Measurements from ENCODE around the gene MORC1.

Gene MORC1

DNA sequence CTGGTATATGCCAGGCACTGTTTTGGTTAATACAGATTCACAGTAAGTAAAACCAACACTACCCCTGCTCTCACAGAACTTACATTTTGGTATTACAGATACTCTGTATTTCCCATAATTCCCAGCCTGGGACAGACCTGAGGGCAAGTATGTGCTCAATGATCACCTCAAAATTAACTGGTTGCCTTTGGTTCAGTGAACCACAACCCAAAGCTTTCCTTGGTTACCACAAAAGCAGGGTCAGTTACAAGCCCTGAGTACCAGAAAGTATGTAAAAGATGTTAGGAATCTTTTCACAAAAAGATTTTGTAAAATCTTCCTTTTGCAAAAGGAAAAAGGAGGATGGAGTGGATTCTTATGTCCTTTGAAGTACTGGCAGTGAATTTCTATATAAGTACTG lies 92.0 kb downstream of the MORC1 start:
- no peak for DNase-seq

DNA sequence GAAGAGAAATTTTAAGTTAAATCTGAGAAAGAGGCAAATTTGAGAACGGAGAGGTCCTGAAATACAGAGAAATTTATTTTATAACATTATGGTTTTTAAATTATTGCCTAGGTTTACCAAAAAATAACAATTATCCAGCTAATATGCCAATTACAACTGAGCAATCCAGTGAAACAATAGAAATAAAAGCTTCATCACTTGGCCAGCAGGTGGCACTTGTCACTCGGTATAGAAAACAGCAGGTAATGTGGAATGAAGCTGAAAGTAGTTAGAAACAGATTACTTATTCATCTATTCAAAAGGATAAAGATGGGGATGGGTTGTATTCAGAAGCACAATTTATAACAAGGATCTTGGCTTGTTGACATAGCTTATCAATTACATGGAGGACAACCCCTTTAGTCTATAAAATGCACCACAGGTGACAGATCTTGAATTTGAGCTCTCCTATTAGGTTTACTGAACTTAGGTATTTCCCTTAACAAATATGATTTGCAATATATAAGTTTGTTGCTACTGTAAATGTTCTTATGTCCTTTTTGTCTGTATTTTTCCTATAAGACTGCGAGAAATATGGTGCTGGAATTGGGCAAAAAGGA lies 94.2 kb downstream of the MORC1 start:
- peak; percentile 14 for DNase-seq

DNA sequence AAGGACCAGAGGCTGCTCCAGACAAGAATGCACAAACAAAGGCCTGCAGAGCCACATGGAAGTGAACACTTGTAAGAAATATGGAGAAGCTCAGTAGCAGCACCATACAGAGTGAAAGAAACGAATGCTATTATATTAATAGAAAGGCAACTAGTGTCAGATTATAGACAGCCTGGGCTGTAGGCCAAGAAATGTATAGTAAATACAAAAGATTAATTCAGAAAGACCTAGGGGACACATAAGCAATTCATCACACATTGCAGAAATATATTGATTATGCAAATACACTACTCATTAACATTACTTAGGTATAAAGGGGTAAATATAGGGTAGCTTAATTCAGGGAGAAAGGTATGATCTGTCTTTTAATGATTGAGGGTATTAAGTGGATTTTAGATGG lies 94.8 kb downstream of the MORC1 start:
- no peak for DNase-seq

GRCh38 chr3:109021556-109021955 lies 96.4 kb downstream of the MORC1 start:
- no peak for DNase-seq

GRCh38 chr3:109018828-109019227 lies 99.1 kb downstream of the MORC1 start:
- no peak for DNase-seq

GRCh38 chr3:109005443-109005842 lies 112.5 kb downstream of the MORC1 start:
- no peak for DNase-seq

DNA sequence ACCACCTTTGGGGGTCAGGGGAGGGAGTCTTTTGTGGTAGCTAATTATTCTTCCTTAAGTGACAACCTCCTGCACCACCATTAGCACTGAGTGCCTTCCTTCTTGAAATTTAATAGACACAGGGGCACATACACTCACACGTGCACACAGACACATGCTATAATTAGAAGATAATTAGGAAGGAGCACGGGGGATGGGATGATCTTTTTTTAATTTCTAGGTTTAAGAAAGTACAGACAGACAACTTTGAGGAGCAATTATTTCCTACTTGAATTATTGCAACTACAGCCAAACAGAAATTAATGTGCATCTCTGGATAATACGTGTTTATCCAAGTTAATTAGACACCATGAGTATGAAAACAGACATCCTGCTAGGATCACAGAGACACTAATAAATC lies 119.5 kb downstream of the MORC1 start:
- DNase-seq = no peak

GRCh38 chr3:108985844-108986243 lies 132.1 kb downstream of the MORC1 start:
- DNase-seq = no peak

GRCh38 chr3:108983051-108983450 lies 134.9 kb downstream of the MORC1 start:
- DNase-seq = no peak

DNA sequence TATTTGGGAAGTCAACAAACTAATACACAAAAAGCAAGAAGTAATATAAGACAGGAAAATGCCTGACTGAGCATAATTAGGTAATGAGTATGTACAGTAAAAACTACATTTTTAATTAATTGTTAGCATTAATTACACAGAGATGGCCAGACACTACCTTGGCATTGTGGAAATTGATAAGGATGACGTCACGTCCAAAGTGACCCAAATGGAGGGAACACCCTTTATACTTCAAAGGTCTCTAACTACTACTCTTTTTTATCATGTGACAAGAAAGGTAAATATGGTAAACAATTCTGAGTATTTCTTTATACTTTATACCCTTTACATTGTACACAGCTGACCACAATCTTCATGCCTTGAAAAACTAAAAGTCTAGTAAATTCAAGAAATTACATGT lies 141.9 kb downstream of the MORC1 start:
- DNase-seq = no peak

- no peak for DNase-seq
Observed at GRCh38 chr3:108973019-108973418, 144.9 kb downstream of the MORC1 start.

DNA sequence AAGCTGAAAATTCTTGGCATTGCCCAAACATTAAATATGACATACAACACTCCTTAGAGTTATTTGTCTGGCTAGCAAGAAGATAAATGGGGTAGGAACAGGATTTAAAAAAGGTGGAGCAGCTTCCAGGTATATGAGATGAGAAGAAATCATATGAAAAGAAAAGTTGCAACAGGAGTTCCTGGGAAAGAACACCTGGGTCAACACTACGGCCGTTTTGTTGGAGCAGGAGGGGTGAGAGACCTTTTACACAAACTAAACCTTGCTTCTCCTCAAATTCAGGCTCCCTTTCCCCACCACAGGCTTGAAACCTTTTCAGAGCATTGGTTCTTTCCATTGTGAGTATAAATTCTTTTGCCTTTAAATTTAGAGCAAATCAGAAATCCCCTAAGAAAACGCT lies 145.5 kb downstream of the MORC1 start:
- DNase-seq = no peak

GRCh38 chr3:108970561-108970960 lies 147.4 kb downstream of the MORC1 start:
- no peak for DNase-seq

- no peak for DNase-seq
Observed at GRCh38 chr3:108966773-108967172, 151.2 kb downstream of the MORC1 start.

DNA sequence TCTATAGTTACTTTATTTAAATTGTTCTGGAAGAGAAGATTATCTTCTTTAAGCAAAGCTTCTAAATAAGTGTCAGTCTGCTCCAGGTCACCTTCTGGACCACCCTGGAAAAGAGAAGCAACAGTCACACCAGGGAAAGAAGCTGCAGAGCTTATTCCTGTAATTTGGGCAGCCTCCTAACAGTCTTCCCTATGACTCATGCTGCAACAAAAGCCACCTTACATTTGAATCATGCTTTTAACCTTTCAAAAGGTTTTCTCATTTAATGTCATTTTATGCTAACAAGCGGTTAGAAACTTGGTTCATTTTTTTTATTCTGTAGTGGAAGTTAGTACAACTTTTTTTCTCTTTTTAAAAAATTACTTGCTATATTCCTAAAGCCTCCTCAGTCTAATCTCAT lies 158.9 kb downstream of the MORC1 start:
- DNase-seq = no peak

DNA sequence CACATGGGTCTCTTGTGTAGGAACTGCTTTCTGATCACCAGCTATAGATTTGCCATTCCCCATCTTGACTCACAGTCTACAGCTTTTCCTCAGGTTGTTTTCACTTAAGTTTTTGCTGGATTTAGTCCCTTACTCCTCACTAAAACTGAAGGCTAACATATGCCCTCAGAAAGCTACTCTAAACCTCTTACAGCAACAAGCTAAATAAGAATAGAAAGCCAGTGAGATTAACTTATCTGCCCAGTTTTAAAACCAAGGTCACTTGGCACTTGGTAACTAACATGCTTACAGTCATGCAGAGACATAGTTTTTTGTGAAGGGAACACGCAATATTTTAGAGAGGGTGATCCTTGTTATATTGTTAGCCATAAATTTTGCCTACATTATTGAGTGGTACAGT lies 164.2 kb downstream of the MORC1 start, which contains the start of gene GUCA1C:
Gene GUCA1C (minus strand): TSS at position 180 of the 400 bp plus-strand sequence. CDS start 117 bp downstream, at position 63.
- DNase-seq = no peak

GRCh38 chr3:108953210-108953609 lies 164.7 kb downstream of the MORC1 start:
- DNase-seq = no peak

GRCh38 chr3:108951820-108952501 lies 166.0 kb downstream of the MORC1 start:
- DNase-seq = no peak

DNA sequence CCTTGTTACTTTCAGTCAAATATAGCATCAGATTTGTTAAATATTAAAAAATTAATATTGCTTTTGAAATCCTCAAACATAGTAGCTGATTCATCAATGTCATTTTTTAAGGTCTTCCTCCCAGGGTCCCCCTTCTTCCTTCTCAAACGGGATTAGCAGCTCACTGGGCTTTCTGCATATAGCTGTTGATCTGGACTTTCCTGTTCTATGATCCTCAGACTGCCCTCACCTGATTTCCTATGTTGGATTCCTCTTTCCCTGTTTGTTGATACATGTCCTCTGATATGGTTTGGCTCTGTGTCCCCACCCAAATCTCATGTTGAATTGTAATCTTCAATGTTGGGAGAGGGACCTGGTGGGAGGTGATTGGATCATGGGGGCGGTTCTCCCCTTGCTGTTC lies 170.1 kb downstream of the MORC1 start:
- DNase-seq = no peak

DNA sequence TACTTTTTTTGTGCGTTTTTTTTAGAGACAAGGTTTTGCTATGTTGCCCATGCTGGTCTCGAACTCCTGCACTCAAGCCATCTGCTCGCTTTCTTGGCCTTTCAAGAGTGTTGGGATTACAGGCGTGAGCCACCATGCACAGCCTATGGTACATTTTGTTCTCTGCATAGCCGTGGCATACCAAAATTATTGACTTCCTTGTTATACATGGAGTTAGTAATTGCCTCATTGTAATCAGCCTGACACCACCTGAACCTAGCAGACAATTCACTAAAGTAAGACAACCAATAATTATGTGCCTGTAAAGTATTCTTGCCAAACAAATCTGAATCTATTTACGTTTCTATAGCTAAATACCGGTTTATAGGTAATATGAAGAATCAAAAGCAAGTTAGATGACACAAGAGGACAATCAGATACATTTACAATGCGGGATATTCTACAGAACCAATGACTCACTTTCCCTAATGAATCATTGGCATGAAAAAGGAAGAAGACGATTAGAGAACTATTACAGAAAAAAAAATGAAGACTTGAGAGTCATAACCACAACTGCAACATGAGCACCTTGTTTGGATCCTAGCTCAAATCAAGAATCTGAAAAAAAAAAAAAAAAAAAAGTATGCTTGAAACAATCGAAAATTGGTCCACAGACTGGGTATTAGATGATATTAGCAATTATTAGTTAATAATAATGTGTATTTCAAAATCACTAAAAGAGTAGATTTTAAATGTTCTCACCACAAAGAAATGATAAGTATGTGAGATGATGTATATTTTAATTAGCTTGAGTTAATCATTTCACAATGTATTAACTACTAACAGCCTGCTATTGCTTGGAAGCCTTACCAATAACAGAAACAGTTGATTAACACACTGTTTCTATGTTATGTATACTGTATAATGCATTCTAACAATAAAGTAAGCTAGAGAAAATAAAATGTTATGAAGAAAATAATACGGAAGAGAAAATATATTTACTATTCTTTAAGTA lies 171.3 kb downstream of the MORC1 start:
- no peak for DNase-seq

DNA sequence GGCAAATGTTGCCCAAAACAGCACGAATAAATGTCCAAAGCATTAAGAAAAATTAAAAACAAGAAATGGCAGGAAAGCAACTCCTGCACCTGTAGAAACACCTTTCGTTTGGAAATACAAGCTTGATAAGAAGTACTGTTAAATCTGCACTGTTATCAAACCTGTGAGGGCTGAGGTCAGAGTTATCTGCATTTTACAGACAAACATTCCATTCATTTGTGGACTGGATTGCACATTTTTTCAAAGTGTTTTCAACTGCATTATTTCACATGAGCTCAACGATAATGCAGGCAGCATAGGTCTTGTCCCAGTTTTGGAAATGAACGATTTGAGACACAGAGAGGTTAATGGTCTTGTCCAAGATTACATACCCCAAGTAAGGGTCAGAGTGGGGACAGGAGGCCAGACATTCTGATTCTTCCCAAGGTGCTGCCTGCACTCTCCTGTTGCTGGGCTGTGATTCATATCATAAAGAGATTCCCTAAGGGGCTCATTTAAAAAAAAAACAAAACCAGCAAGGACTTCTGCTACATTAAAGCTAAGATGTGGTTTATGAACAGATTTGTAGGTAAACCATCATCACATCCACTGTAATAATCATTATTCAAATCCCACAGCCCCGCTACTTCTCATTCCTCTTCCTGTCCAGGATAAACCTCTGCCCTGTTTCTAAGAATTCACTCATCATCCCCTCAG lies 177.2 kb downstream of the MORC1 start:
- no peak for DNase-seq

GRCh38 chr3:108940166-108940565 lies 177.8 kb downstream of the MORC1 start:
- no peak for DNase-seq
